GM23338 (cell line): ENCODE measurements around the gene RELL1. TPM values are rescaled to one million over a fixed set of nuclear protein-coding genes. Genes with fewer than 3 reads are reported as not detected.

ENCODE experiments used
- ATAC-seq: fragments of 200-7000 bp; cut with Tn5 transposase; 3 replicates; pipeline ENCODE4 v1.9.1; 2020
- DNase-seq: peaks from one replicate; pipeline ENCODE4 v3.0.0-alpha.2; 2015; ENCODE audit warnings: low spot score
- H2AFZ ChIP-seq: fragments of 200-600 bp; sonication (generic); 2 replicates; pipeline ENCODE4 v1.8.0; 2016; ENCODE audit warnings: antibody characterized with exemption, mild to moderate bottlenecking, moderate library complexity
- H3F3A ChIP-seq: fragments of 200-600 bp; sonication (generic); replicated peaks from 2 replicates; pipeline ENCODE4 v1.8.0; 2017; ENCODE audit warnings: antibody characterized with exemption, mixed run types, low read depth
- H3K27ac ChIP-seq: fragments of 200-600 bp; sonication (generic); 2 replicates; pipeline ENCODE4 v1.6.1; 2016; ENCODE audit warnings: low read depth
- H3K27me3 ChIP-seq: fragments of 200-600 bp; sonication (generic); 2 replicates; pipeline ENCODE4 v1.8.0; 2016; ENCODE audit warnings: mild to moderate bottlenecking, mixed run types, moderate library complexity; ENCODE audit not compliant: insufficient read depth
- H3K36me3 ChIP-seq: fragments of 200-600 bp; sonication (generic); 2 replicates; pipeline ENCODE4 v1.8.0; 2016; ENCODE audit warnings: mild to moderate bottlenecking; ENCODE audit not compliant: insufficient read depth
- H3K4me1 ChIP-seq: fragments of 200-600 bp; sonication (generic); 2 replicates; pipeline ENCODE4 v1.8.0; 2016; ENCODE audit warnings: mild to moderate bottlenecking, moderate library complexity; ENCODE audit not compliant: insufficient read depth
- H3K4me2 ChIP-seq: fragments of 200-600 bp; sonication (generic); 2 replicates; pipeline ENCODE4 v1.7.1; 2017; ENCODE audit warnings: mixed run types
- H3K4me3 ChIP-seq: fragments of 200-600 bp; sonication (generic); 2 replicates; pipeline ENCODE4 v1.6.1; 2016; ENCODE audit warnings: mixed run types
- H3K79me2 ChIP-seq: fragments of 200-600 bp; sonication (generic); replicated peaks from 2 replicates; pipeline ENCODE4 v1.8.0; 2017; ENCODE audit warnings: mild to moderate bottlenecking; ENCODE audit not compliant: insufficient read depth
- H3K9me2 ChIP-seq: fragments of 200-600 bp; sonication (generic); 2 replicates; pipeline ENCODE4 v1.8.0; 2017; ENCODE audit not compliant: insufficient read depth
- H4K20me1 ChIP-seq: fragments of 200-600 bp; sonication (generic); replicated peaks from 2 replicates; pipeline ENCODE4 v1.8.0; 2017; ENCODE audit warnings: mild to moderate bottlenecking; ENCODE audit not compliant: insufficient read depth
- H3K27ac Mint-ChIP-seq: 2 replicates; pipeline ENCODE4 v1.8.0; 2020; ENCODE audit warnings: inconsistent platforms, mild to moderate bottlenecking, moderate library complexity, mixed read lengths
- H3K27me3 Mint-ChIP-seq: 3 replicates; pipeline ENCODE4 v1.8.0; 2022; ENCODE audit warnings: low read depth, mild to moderate bottlenecking, moderate library complexity, mixed read lengths, inconsistent platforms; ENCODE audit not compliant: insufficient read depth, poor library complexity
- H3K36me3 Mint-ChIP-seq: 3 replicates; pipeline ENCODE4 v1.8.0; 2021; ENCODE audit warnings: low read depth, mild to moderate bottlenecking, inconsistent platforms, moderate library complexity, mixed read lengths
- H3K4me1 Mint-ChIP-seq: 3 replicates; pipeline ENCODE4 v1.8.0; 2020; ENCODE audit warnings: mild to moderate bottlenecking, inconsistent platforms, mixed read lengths
- H3K4me3 Mint-ChIP-seq: 3 replicates; pipeline ENCODE4 v1.8.0; 2021; ENCODE audit warnings: moderate library complexity, mild to moderate bottlenecking, inconsistent platforms, mixed read lengths
- H3K9me3 Mint-ChIP-seq: 3 replicates; pipeline ENCODE4 v1.8.0; 2020; ENCODE audit warnings: moderate library complexity, mild to moderate bottlenecking, inconsistent platforms, mixed read lengths
- CTCF ChIP-seq, 2 experiments: fragments of 200-600 bp in 1 of 2; sonication (generic) in 1 of 2; conservative IDR thresholded peaks; 2 replicates each; pipeline versions ENCODE4 v1.5.1 to v1.6.1; 2016 to 2017; ENCODE audit warnings: antibody characterized with exemption in 2 of 2, low read depth in 2 of 2, mild to moderate bottlenecking in 2 of 2, moderate library complexity in 1 of 2
- ETS1 ChIP-seq: IDR thresholded peaks from 2 replicates; pipeline ENCODE4 v1.6.1; 2016; ENCODE audit warnings: antibody characterized with exemption
- EZH2 ChIP-seq: fragments of 200-600 bp; sonication (generic); IDR thresholded peaks from one replicate; pipeline ENCODE4 v1.8.0; 2017; ENCODE audit warnings: antibody characterized with exemption, mild to moderate bottlenecking, low read depth; ENCODE audit not compliant: unreplicated experiment
- EZH2phosphoT487 ChIP-seq: fragments of 200-600 bp; sonication (generic); IDR thresholded peaks from one replicate; pipeline ENCODE4 v1.8.1; 2018; ENCODE audit warnings: antibody characterized with exemption; ENCODE audit not compliant: unreplicated experiment
- ZNF331 ChIP-seq: fragments of 250-450 bp; sonication (Bioruptor Pico); IDR thresholded peaks from 2 replicates; pipeline ENCODE4 v1.5.0; 2020; ENCODE audit warnings: low read depth, mild to moderate bottlenecking, moderate library complexity
- ZNF462 ChIP-seq: fragments of 250-450 bp; sonication (Bioruptor Pico); IDR thresholded peaks from 2 replicates; pipeline ENCODE4 v1.5.0; 2020; ENCODE audit warnings: mild to moderate bottlenecking, moderate library complexity
- polyA plus RNA-seq: library from polyadenylated mRNA; unstranded; fragments of >200 nt; fragmentation: Nextera tagmentation; extraction: Ambion mirVana; gene quantifications from 2 replicates; pipeline ENCODE4 v1.2.1, GENCODE V29; 2016
- total RNA-seq: library from RNA; depleted of rRNA; stranded (reverse); fragments of >200 nt; shearing (Covaris generic); gene quantifications from 2 replicates; pipeline ENCODE4 v1.2.3, GENCODE V29; 2014

Gene RELL1
- total and polyA plus RNA-seq, 2 experiments from 2014 or later, result 2.8 to 28.5 TPM

GRCh38 chr4:37680089-37680488 is 6.1 kb downstream of the RELL1 start (continued):
- no peak for TF ChIP-seq ZNF462 (CRISPR knock-in tag)
- TF ChIP-seq ETS1, result no peak
- no peak for TF ChIP-seq ZNF331 (CRISPR knock-in tag)

GRCh38 chr4:37679301-37679700 is 6.9 kb downstream of the RELL1 start:
- Mint-ChIP-seq H3K4me3 (no peak overlapping the region), H3K4me1 (peaks cover 7% of the 10 kb centered on the region; the same call in 2 of the 3 replicates), H3K27ac (no peak overlapping the region), H3K27me3 (peaks cover 6% of the 10 kb centered on the region), H3K36me3 (peaks cover 11% of the 10 kb centered on the region), H3K9me3 (no peaks in the 10 kb centered on the region)
- 0 out of 2 replicates have a peak, but pooled peaks cover 11% of the 10 kb centered on the region for H3K4me1 ChIP-seq
- H3K9me2 ChIP-seq, result no peaks in the 10 kb centered on the region
- no peak overlapping the region for H3K27ac ChIP-seq
- DNase-seq (no peak), ATAC-seq (no peak)
- no peaks in the 10 kb centered on the region for H3K27me3 ChIP-seq
- H3F3A ChIP-seq, result no peaks in the 10 kb centered on the region
- peaks cover 7% of the 10 kb centered on the region for H4K20me1 ChIP-seq
- no peak overlapping the region for H3K4me2 ChIP-seq
- no peak overlapping the region for H2AFZ ChIP-seq
- H3K79me2 ChIP-seq, result peaks cover 83% of the 10 kb centered on the region
- no peaks in the 10 kb centered on the region for H3K36me3 ChIP-seq
- H3K4me3 ChIP-seq, result no peak overlapping the region
- TF ChIP-seq CTCF (conservative IDR thresholded peaks at IDR 0.05; ENCODE audit: low read depth in 2 of 2) (no peak), EZH2phosphoT487 (no peak), ZNF462 (CRISPR knock-in tag) (no peak), EZH2 (no peak)
